Osteocyte (in vitro differentiated cells): ENCODE measurements around the gene SLC23A2. TPM values are rescaled to one million over a fixed set of nuclear protein-coding genes. Genes with fewer than 3 reads are reported as not detected.
"Not testable (repeated sequence)": the region's sequence is repeated elsewhere in the genome, so short reads cannot be mapped to it uniquely, and the experiment has no call there.

Experiments
- DNase-seq: peaks from one replicate; pipeline ENCODE4 v3.0.0; 2021; ENCODE audit warnings: mixed read lengths; ENCODE audit not compliant: unreplicated experiment; ENCODE audit errors: extremely low spot score
- H3K27ac Mint-ChIP-seq: one replicate; pipeline ENCODE4 v1.8.0; 2021; ENCODE audit warnings: mild to moderate bottlenecking, mixed read lengths; ENCODE audit not compliant: unreplicated experiment
- H3K27me3 Mint-ChIP-seq: one replicate; pipeline ENCODE4 v1.8.0; 2021; ENCODE audit warnings: mixed read lengths; ENCODE audit not compliant: unreplicated experiment
- H3K36me3 Mint-ChIP-seq: one replicate; pipeline ENCODE4 v1.8.0; 2021; ENCODE audit warnings: mixed read lengths; ENCODE audit not compliant: unreplicated experiment
- H3K4me1 Mint-ChIP-seq: one replicate; pipeline ENCODE4 v1.8.0; 2021; ENCODE audit warnings: mixed read lengths; ENCODE audit not compliant: unreplicated experiment
- H3K4me3 Mint-ChIP-seq: one replicate; pipeline ENCODE4 v1.8.0; 2021; ENCODE audit warnings: mild to moderate bottlenecking, moderate library complexity, mixed read lengths; ENCODE audit not compliant: unreplicated experiment
- H3K9me3 Mint-ChIP-seq: one replicate; pipeline ENCODE4 v1.8.0; 2021; ENCODE audit warnings: mixed read lengths; ENCODE audit not compliant: unreplicated experiment
- total RNA-seq: library from RNA; stranded (reverse); gene quantifications from 2 replicates; pipeline ENCODE4 v1.2.1, GENCODE V29; 2021
- TF ChIP-seq, protein P1 (sequence below): fragments of 200-600 bp; sonication (generic); IDR thresholded peaks from 2 replicates; pipeline ENCODE4 v1.5.0; 2021; ENCODE audit warnings: antibody characterized with exemption, mild to moderate bottlenecking, moderate library complexity

The SLC23A2 gene
- total RNA-seq, 1 donor from 2014 or later = 23.1 TPM

GRCh38 chr20:5024103-5024502, 22.8 kb upstream of the SLC23A2 start:
- H3K36me3 Mint-ChIP-seq = no peaks in the 10 kb centered on the region
- H3K27me3 Mint-ChIP-seq = no peaks in the 10 kb centered on the region
- TF ChIP-seq, protein P1, sequence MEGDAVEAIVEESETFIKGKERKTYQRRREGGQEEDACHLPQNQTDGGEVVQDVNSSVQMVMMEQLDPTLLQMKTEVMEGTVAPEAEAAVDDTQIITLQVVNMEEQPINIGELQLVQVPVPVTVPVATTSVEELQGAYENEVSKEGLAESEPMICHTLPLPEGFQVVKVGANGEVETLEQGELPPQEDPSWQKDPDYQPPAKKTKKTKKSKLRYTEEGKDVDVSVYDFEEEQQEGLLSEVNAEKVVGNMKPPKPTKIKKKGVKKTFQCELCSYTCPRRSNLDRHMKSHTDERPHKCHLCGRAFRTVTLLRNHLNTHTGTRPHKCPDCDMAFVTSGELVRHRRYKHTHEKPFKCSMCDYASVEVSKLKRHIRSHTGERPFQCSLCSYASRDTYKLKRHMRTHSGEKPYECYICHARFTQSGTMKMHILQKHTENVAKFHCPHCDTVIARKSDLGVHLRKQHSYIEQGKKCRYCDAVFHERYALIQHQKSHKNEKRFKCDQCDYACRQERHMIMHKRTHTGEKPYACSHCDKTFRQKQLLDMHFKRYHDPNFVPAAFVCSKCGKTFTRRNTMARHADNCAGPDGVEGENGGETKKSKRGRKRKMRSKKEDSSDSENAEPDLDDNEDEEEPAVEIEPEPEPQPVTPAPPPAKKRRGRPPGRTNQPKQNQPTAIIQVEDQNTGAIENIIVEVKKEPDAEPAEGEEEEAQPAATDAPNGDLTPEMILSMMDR = no peak
- peaks cover 5% of the 10 kb centered on the region for H3K4me1 Mint-ChIP-seq
- H3K27ac Mint-ChIP-seq = no peak overlapping the region
- no peak overlapping the region for H3K4me3 Mint-ChIP-seq
- no peak for DNase-seq
- no peaks in the 10 kb centered on the region for H3K9me3 Mint-ChIP-seq

GRCh38 chr20:5023171-5023570, 21.9 kb upstream of the SLC23A2 start:
- H3K9me3 Mint-ChIP-seq, H3K4me3 Mint-ChIP-seq, H3K27me3 Mint-ChIP-seq, H3K4me1 Mint-ChIP-seq, DNase-seq, H3K36me3 Mint-ChIP-seq, H3K27ac Mint-ChIP-seq: not testable (repeated sequence)

DNA sequence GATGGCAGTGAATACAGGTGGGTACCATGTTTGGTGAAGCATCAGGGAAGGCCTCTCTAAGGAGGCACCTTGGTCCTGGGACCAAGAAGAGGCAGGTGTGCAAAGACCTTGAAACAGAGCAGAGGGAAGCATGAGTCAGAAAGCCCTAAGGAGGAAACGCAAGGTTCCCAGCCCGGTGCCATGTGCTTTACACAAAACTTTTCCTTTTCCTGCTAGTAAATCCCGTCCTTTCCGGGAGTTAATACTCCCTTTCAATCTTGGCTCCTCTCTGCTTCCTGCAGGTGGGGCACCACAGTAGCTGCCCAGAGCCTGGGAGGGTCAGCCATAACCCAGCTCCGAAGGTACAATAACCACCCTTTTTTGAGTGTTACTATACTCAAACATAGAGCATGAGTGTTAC, 19.4 kb upstream of the SLC23A2 start:
- TF ChIP-seq, protein P1 = no peak
- Mint-ChIP-seq H3K4me3 (no peak overlapping the region), H3K36me3 (no peaks in the 10 kb centered on the region), H3K9me3 (no peaks in the 10 kb centered on the region), H3K4me1 (peaks cover 2% of the 10 kb centered on the region), H3K27me3 (no peaks in the 10 kb centered on the region), H3K27ac (no peak overlapping the region)
- DNase-seq = no peak

DNA sequence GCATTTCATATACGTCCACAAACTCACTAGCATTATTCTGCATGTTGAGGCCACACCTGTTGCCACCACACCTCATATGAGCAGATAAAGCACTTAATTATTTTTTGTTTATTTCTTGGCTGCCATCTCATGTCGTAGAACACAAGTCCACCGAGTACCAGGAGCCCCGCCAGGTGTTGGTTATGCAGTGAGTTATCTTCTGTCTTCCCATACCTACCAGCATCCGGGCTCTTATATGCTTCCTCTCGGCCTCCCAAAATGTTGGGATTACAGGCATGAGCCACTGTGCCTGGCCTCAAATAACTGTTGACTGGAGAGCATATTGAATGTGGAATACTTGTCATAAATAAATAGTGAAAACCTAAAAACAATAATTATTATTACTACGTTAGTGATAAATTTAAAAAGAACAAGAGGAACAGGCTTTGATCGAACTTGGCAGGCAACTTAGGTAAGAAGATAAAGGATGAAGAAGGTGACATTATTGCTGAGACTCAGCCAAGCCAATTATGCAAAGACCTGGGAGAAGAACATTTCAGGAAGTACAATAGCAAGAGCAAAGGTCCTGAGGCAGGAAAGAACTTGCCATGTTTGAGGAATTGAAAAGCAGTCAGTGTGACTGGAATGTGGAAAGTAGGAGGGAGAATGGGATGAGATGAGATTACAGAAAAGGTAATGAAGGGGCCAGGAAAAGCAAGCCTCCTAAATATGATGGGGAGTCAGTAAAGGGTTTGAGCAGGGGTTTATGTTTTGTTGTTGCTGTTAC, 12.6 kb upstream of the SLC23A2 start:
- no peaks in the 10 kb centered on the region for H3K9me3 Mint-ChIP-seq
- no peak overlapping the region for H3K4me3 Mint-ChIP-seq
- no peak overlapping the region for H3K27ac Mint-ChIP-seq
- H3K27me3 Mint-ChIP-seq = peaks cover 7% of the 10 kb centered on the region
- TF ChIP-seq, protein P1 = no peak
- peaks cover 2% of the 10 kb centered on the region for H3K4me1 Mint-ChIP-seq
- no peak for DNase-seq
- no peaks in the 10 kb centered on the region for H3K36me3 Mint-ChIP-seq

GRCh38 chr20:5008759-5009158, 7.4 kb upstream of the SLC23A2 start:
- Mint-ChIP-seq H3K9me3 (no peaks in the 10 kb centered on the region), H3K4me1 (peaks cover 4% of the 10 kb centered on the region), H3K27me3 (peaks cover 5% of the 10 kb centered on the region), H3K4me3 (no peak overlapping the region), H3K36me3 (no peaks in the 10 kb centered on the region), H3K27ac (no peak overlapping the region)
- no peak for DNase-seq
- TF ChIP-seq, protein P1 = no peak
